Right lobe of liver (tissue), 6 donors: ENCODE results near the gene GRID1. TPM values are rescaled to one million over a fixed set of nuclear protein-coding genes. Genes with fewer than 3 reads are reported as not detected.

Source experiments
- ATAC-seq, 4 donors: fragments of 200-7000 bp; cut with Tn5 transposase; one replicate each; pipeline ENCODE4 v1.9.1; 2020; ENCODE audit warnings: mild to moderate bottlenecking in 4 of 4, moderate library complexity in 4 of 4
- DNase-seq, 3 donors: peaks; one replicate each; pipeline ENCODE4 v3.0.0-alpha.2; 2020
- H3K27ac ChIP-seq, 3 donors: fragments of 200-600 bp; one replicate each; pipeline ENCODE4 v1.8.0; 2022
- H3K27me3 ChIP-seq, 2 donors: fragments of 200-600 bp; one replicate each; pipeline ENCODE4 v1.8.0; 2022
- H3K36me3 ChIP-seq, 4 donors: fragments of 200-600 bp; sonication (generic) in 1 of 4; one replicate each; pipeline versions ENCODE4 v1.5.1 to v1.8.0; 2017 to 2022; ENCODE audit warnings: control low read depth in 1 of 4
- H3K4me1 ChIP-seq, 4 donors: fragments of 200-600 bp; sonication (generic) in 1 of 4; one replicate each; pipeline versions ENCODE4 v1.5.1 to v1.8.0; 2017 to 2022; ENCODE audit warnings: control low read depth in 1 of 4
- H3K4me3 ChIP-seq, 3 donors: fragments of 200-600 bp; one replicate each; pipeline ENCODE4 v1.8.0; 2022
- H3K9me3 ChIP-seq, 4 donors: fragments of 200-600 bp; sonication (generic) in 1 of 4; one replicate each; pipeline versions ENCODE4 v1.5.1 to v1.8.0; 2017 to 2022; ENCODE audit warnings: control low read depth in 1 of 4
- POLR2A ChIP-seq: fragments of 450-650 bp; IDR thresholded peaks from one replicate; pipeline ENCODE4 v1.6.1; 2017; ENCODE audit warnings: antibody characterized with exemption, mild to moderate bottlenecking
- WGBS: methylation state at CpG from one replicate; pipeline ENCODE4 v1.1.6; 2018; ENCODE audit warnings: low coverage, low lambda C conversion rate; ENCODE audit not compliant: insufficient coverage; ENCODE audit errors: missing lambda C conversion rate; 5-methylcytosine and 5-hydroxymethylcytosine counted together
- intact Hi-C, 2 donors: fragments of 100-400 bp; cut with DNase I; formaldehyde crosslinking; loops; one replicate each; pipeline versions ENCODE4 v1.11.2 to v1.14.1; 2022
- total RNA-seq, 6 experiments: library from RNA; depleted of rRNA in 2 of 6; stranded (reverse); fragments of >200 nt in 2 of 6; fragmentation: NEBNext Ultra II Directional in 3 of 6; extraction: Animal tissue kit (Norgen Biotek cat#: 25700) in 3 of 6; gene quantifications; one replicate each; pipeline versions ENCODE4 v1.1.0 to v1.2.4, GENCODE V29; 2016 to 2023
- TF ChIP-seq, protein P1 (sequence below), 4 donors: fragments of 200-600 bp in 3 of 4; fragments of 450-650 bp in 1 of 4; IDR thresholded peaks; one replicate each; pipeline versions ENCODE4 v1.5.1 to v1.8.0; 2016 to 2022; ENCODE audit warnings: antibody characterized with exemption in 4 of 4, mild to moderate bottlenecking in 2 of 4
- donor health status: DM: no; HTN: yes; CAD: no.
- donor health status: DM: no; HTN: no; CAD: no.
- donor health status: DM: no; HTN: no; CAD: no.
- donor health status: DM: no; HTN: yes; CAD: no.
- donor health status: DM: no; HTN: yes; CAD: no.

GRID1 gene
- total RNA-seq, 6 experiments from 2014 or later = 0.05 to 1.9 (median 0.81) TPM

DNA sequence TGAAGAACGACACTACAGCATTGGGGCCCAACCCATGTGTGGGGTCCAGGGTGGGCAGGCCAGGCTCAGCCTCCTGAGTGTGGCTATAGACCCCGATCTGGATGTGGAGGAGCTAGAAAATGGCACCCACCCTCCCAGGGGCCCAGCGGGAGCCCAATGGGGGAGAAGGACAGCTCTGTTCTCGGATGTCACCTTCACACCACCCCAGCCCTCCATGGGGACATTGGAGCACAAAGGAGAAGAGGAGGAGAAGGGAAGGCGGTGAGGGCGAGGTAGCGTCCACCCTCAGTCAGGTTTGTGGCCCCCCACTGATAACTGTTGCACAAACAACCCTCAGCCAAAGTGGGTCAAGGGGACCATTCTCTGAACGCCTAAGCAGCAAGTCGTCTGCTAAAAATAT lies 509.3 kb downstream of the GRID1 start:
- DNase-seq (no peak), ATAC-seq (no peak)
- Histone ChIP-seq H3K27ac (no peak overlapping the region), H3K36me3 (no peaks in the 10 kb centered on the region), H3K27me3 (no peaks in the 10 kb centered on the region), H3K4me1 (no peaks in the 10 kb centered on the region), H3K9me3 (no peaks in the 10 kb centered on the region), H3K4me3 (no peak overlapping the region)
- 53% methylated on average over 2 of the region's 9 CpGs for whole genome bisulfite sequencing
- TF ChIP-seq POLR2A = no peak
- TF ChIP-seq, protein P1, sequence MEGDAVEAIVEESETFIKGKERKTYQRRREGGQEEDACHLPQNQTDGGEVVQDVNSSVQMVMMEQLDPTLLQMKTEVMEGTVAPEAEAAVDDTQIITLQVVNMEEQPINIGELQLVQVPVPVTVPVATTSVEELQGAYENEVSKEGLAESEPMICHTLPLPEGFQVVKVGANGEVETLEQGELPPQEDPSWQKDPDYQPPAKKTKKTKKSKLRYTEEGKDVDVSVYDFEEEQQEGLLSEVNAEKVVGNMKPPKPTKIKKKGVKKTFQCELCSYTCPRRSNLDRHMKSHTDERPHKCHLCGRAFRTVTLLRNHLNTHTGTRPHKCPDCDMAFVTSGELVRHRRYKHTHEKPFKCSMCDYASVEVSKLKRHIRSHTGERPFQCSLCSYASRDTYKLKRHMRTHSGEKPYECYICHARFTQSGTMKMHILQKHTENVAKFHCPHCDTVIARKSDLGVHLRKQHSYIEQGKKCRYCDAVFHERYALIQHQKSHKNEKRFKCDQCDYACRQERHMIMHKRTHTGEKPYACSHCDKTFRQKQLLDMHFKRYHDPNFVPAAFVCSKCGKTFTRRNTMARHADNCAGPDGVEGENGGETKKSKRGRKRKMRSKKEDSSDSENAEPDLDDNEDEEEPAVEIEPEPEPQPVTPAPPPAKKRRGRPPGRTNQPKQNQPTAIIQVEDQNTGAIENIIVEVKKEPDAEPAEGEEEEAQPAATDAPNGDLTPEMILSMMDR (IDR thresholded peaks at IDR 0.05) = no peak
- intact Hi-C loops = no loop called here

GRCh38 chr10:85851934-85852333 lies 514.7 kb downstream of the GRID1 start:
- Histone ChIP-seq H3K4me3 (no peak overlapping the region), H3K4me1 (no peaks in the 10 kb centered on the region), H3K9me3 (no peaks in the 10 kb centered on the region), H3K27me3 (no peaks in the 10 kb centered on the region), H3K27ac (no peak overlapping the region), H3K36me3 (no peaks in the 10 kb centered on the region)
- WGBS = 67% methylated on average over 6 of the region's 6 CpGs
- TF ChIP-seq, protein P1 (IDR thresholded peaks at IDR 0.05) = no peak
- TF ChIP-seq POLR2A = no peak
- ATAC-seq (no peak), DNase-seq (no peak)
- intact Hi-C loops = no loop called here

GRCh38 chr10:85851325-85851724 lies 515.3 kb downstream of the GRID1 start:
- no peak for ATAC-seq
- Histone ChIP-seq H3K4me1 (no peaks in the 10 kb centered on the region), H3K9me3 (no peaks in the 10 kb centered on the region), H3K4me3 (no peak overlapping the region), H3K36me3 (no peaks in the 10 kb centered on the region), H3K27ac (no peak overlapping the region), H3K27me3 (no peaks in the 10 kb centered on the region)
- TF ChIP-seq, protein P1 (IDR thresholded peaks at IDR 0.05) = no peak
- TF ChIP-seq POLR2A = no peak
- WGBS = 64% methylated on average over 2 of the region's 2 CpGs
- DNase-seq = no peak
- intact Hi-C loops = no loop called here

DNA sequence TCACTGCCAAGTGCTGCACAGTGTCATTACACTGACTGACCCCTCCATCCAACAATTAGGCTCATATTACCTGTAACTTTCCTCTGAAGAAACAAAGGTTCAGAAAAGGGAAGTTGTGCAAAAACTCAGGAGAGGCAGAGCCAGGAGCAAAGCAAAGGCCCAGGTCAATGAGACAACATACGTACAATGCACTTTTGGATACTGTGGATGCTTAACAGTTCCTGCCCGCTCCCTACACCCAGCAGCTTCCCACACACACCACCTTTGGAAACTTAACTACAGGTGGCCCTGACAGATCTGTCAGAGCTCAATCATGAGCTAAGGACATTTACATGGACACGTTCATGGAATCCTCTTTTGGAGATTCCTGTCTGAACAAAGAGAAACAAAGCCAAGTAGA lies 515.9 kb downstream of the GRID1 start:
- TF ChIP-seq, protein P1 (IDR thresholded peaks at IDR 0.05) = no peak
- TF ChIP-seq POLR2A = no peak
- ATAC-seq (no peak), DNase-seq (no peak)
- Histone ChIP-seq H3K9me3 (no peaks in the 10 kb centered on the region), H3K27me3 (no peaks in the 10 kb centered on the region), H3K4me1 (no peaks in the 10 kb centered on the region), H3K36me3 (no peaks in the 10 kb centered on the region), H3K4me3 (no peak overlapping the region), H3K27ac (no peak overlapping the region)
- intact Hi-C loops = no loop called here
- WGBS = no CpG with 5 or more reads among the region's 3 CpGs

- Histone ChIP-seq H3K27me3 (no peaks in the 10 kb centered on the region), H3K9me3 (no peaks in the 10 kb centered on the region), H3K4me3 (no peak overlapping the region), H3K27ac (no peak overlapping the region), H3K36me3 (no peaks in the 10 kb centered on the region), H3K4me1 (no peaks in the 10 kb centered on the region)
- TF ChIP-seq POLR2A = no peak
- TF ChIP-seq, protein P1 (IDR thresholded peaks at IDR 0.05) = no peak
- intact Hi-C loops = no loop called here
- 39% methylated on average over 2 of the region's 3 CpGs for WGBS
- ATAC-seq (peak in 1 of 4 donors; percentile 34), DNase-seq (no peak)
Observed at GRCh38 chr10:85849315-85849714, 517.3 kb downstream of the GRID1 start.
